Left colon (tissue), 2 donors: ENCODE measurements around the gene OR10H3. TPM values are rescaled to one million over a fixed set of nuclear protein-coding genes. Genes with fewer than 3 reads are reported as not detected.
A peak's percentile ranks its signal among the peaks of the same experiment; 100 is the strongest.
"Not testable (repeated sequence)": the region's sequence is repeated elsewhere in the genome, so short reads cannot be mapped to it uniquely, and the experiment has no call there.

Source experiments
- ATAC-seq: fragments of 200-7000 bp; cut with Tn5 transposase; one replicate; pipeline ENCODE4 v1.9.1; 2020; ENCODE audit warnings: mild to moderate bottlenecking, moderate library complexity
- DNase-seq, 2 donors: peaks; one replicate each; pipeline ENCODE4 v3.0.0-alpha.2; 2020
- intact Hi-C, 2 donors: fragments of 100-400 bp; cut with DNase I in 1 of 2; cut with micrococcal nuclease in 1 of 2; formaldehyde crosslinking; loops; one replicate each; pipeline versions ENCODE4 v1.11.2 to v1.14.0; 2022; cut with DNase I, micrococcal nuclease
- long read RNA-seq: library from polyadenylated mRNA; unstranded; transcript quantifications from one replicate; pipeline ENCODE4 v2.0.0, GENCODE V29; 2021
- total RNA-seq, 2 donors: library from RNA; stranded (reverse); fragmentation: NEBNext Ultra II Directional; extraction: Animal tissue kit (Norgen Biotek cat#: 25700); gene quantifications; one replicate each; pipeline ENCODE4 v1.2.1, GENCODE V29; 2021
- donor health status: DM: no; HTN: no; CAD: no.
- donor health status: DM: yes; HTN: yes; CAD: no.

The OR10H3 gene
- not detected for total RNA-seq
- long read RNA-seq: 0 reads

- no peak for DNase-seq
- intact Hi-C loops: no loop called here
- ATAC-seq: no peak
These were observed at the start of gene OR10H3 for GRCh38 chr19:15737722-15738121. Gene OR10H3, plus strand, starts transcription at chr19:15737985. Its CDS starts 3,408 bp downstream, at chr19:15741393.

- intact Hi-C loops: no loop called here
- DNase-seq: no peak
- no peak for ATAC-seq
These were observed 41.1 kb upstream of the OR10H3 start for GRCh38 chr19:15696654-15697194.

- peak; percentile 37 to 49 for DNase-seq
- peak; percentile 83 for ATAC-seq
- intact Hi-C loops: no loop called here
These were observed 35.8 kb upstream of the OR10H3 start for GRCh38 chr19:15701757-15702533.

GRCh38 chr19:15702534-15702930 lies 35.3 kb upstream of the OR10H3 start:
- peak; percentile 91 to 93 for DNase-seq
- ATAC-seq: peak; percentile 91
- intact Hi-C loops: no loop called here

GRCh38 chr19:15714638-15715037 lies 23.1 kb upstream of the OR10H3 start:
- intact Hi-C loops: no loop called here
- DNase-seq (no peak), ATAC-seq (no peak)

- DNase-seq (no peak), ATAC-seq (peak; percentile 97)
- intact Hi-C loops: no loop called here
These were observed 22.1 kb upstream of the OR10H3 start for GRCh38 chr19:15715642-15716041.

GRCh38 chr19:15717809-15718208 lies 20.0 kb upstream of the OR10H3 start:
- ATAC-seq: no peak
- no peak for DNase-seq
- intact Hi-C loops: no loop called here

- ATAC-seq: no peak
- DNase-seq: no peak
- intact Hi-C loops: no loop called here
These were observed 16.5 kb upstream of the OR10H3 start for GRCh38 chr19:15721268-15721667.

GRCh38 chr19:15722956-15723355 lies 14.8 kb upstream of the OR10H3 start:
- intact Hi-C loops: no loop called here
- no peak for DNase-seq
- ATAC-seq: peak; percentile 46

GRCh38 chr19:15727724-15728123 lies 10.1 kb upstream of the OR10H3 start, which contains the start of gene OR10H2:
Gene OR10H2, plus strand, starts transcription at chr19:15728024. Its CDS starts 20 bp downstream, at chr19:15728044.
- intact Hi-C loops: no loop called here
- ATAC-seq (no peak), DNase-seq (no peak)

GRCh38 chr19:15730538-15730937 lies 7.2 kb upstream of the OR10H3 start:
- intact Hi-C loops: no loop called here
- ATAC-seq: no peak
- DNase-seq: no peak

GRCh38 chr19:15732388-15732787 lies 5.4 kb upstream of the OR10H3 start:
- DNase-seq (no peak), ATAC-seq (no peak)
- intact Hi-C loops: no loop called here

GRCh38 chr19:15733895-15734294 lies 3.9 kb upstream of the OR10H3 start:
- ATAC-seq: no peak
- no peak for DNase-seq
- intact Hi-C loops: no loop called here

- DNase-seq (no peak), ATAC-seq (no peak)
- intact Hi-C loops: no loop called here
These were observed 3.0 kb downstream of the OR10H3 start for GRCh38 chr19:15740785-15741184.

- intact Hi-C loops: no loop called here
- ATAC-seq: no peak
- DNase-seq: no peak
These were observed 10.5 kb downstream of the OR10H3 start for GRCh38 chr19:15748239-15748638.

- intact Hi-C loops: no loop called here
- DNase-seq: no peak
- peak; percentile 44 for ATAC-seq
These were observed 20.6 kb downstream of the OR10H3 start for GRCh38 chr19:15758379-15758778.

- peak in 1 of 2 donors; percentile 26 for DNase-seq
- intact Hi-C loops: no loop called here
- ATAC-seq: peak; percentile 60
These were observed 22.3 kb downstream of the OR10H3 start for GRCh38 chr19:15759962-15760565.

- no peak for DNase-seq
- no peak for ATAC-seq
- intact Hi-C loops: no loop called here
These were observed 31.8 kb downstream of the OR10H3 start for GRCh38 chr19:15769586-15769985.

GRCh38 chr19:15774159-15774558 lies 36.4 kb downstream of the OR10H3 start:
- DNase-seq, intact Hi-C loops, ATAC-seq: not testable (repeated sequence)

- ATAC-seq: no peak
- DNase-seq: no peak
- intact Hi-C loops: no loop called here
These were observed 37.5 kb downstream of the OR10H3 start for GRCh38 chr19:15775249-15775648.
